Subcutaneous adipose tissue (tissue), 4 donors: ENCODE measurements around the gene PALLD. TPM values are rescaled to one million over a fixed set of nuclear protein-coding genes. Genes with fewer than 3 reads are reported as not detected.

ENCODE experiments used
- total RNA-seq, 4 donors: library from RNA; depleted of rRNA; stranded (reverse); fragments of >200 nt; gene quantifications; one replicate each; pipeline ENCODE4 v1.1.0, GENCODE V29; 2016
- TF ChIP-seq, protein P1 (sequence below): fragments of 450-650 bp; IDR thresholded peaks from one replicate; pipeline ENCODE4 v1.5.1; 2016; ENCODE audit warnings: low read depth, mild to moderate bottlenecking, control low read depth, antibody characterized with exemption, moderate library complexity

The PALLD gene
- total RNA-seq, 4 donors from 2014 or later, result 94.1 to 118 (median 110) TPM

DNA sequence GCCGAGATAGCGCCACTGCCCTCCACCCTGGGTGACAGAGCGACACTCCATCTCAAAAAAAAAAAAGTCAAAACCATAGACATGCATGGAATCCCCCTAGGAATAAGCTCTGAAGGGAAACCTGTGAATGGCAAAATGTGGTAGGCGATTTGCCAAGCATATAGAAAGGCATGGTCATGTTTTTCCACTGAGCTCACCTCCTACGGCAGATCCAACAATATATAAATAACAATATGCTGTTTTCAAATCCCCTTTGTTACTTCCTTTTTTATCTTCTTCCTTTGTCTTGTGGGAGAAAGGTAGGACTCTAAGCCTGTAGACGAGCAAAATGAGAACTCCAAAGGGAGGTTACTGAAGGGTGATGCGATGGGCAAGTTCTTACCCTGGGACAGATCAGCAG lies 219.0 kb downstream of the PALLD start:
- TF ChIP-seq, protein P1, sequence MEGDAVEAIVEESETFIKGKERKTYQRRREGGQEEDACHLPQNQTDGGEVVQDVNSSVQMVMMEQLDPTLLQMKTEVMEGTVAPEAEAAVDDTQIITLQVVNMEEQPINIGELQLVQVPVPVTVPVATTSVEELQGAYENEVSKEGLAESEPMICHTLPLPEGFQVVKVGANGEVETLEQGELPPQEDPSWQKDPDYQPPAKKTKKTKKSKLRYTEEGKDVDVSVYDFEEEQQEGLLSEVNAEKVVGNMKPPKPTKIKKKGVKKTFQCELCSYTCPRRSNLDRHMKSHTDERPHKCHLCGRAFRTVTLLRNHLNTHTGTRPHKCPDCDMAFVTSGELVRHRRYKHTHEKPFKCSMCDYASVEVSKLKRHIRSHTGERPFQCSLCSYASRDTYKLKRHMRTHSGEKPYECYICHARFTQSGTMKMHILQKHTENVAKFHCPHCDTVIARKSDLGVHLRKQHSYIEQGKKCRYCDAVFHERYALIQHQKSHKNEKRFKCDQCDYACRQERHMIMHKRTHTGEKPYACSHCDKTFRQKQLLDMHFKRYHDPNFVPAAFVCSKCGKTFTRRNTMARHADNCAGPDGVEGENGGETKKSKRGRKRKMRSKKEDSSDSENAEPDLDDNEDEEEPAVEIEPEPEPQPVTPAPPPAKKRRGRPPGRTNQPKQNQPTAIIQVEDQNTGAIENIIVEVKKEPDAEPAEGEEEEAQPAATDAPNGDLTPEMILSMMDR, result no peak

DNA sequence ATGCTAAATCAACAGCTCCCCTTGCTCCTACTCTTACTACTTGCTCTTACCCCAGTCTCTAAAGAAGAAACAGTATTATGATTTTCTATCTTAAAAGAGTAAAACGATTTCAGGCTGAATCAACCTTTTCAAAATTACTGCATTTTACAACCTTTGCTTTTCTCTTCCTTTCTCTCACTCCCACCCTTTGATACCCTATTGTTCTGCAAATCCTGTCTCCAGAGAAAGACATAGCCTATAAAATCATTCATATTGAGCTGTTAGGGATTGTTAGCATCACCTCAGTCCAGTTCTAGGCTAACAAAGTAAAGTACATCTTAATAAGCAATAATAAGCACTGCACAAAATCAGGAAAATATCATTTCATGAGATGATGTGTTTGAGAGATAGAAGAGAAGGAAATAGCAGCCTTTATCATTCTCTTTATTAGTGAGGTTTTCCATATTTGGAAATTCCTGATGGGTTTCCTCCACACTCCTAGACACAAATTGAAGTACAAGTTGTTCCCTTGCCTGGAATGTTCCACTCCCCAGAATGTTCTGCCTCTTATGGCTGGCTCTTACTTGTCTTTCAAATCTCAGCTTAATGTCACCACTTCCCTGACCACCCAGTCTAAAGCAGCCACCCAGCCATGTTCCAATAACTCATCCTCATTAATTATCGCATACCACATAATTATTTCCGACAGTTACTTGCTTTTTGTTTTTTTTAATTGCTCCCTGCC lies 219.7 kb downstream of the PALLD start:
- TF ChIP-seq, protein P1, result no peak

DNA sequence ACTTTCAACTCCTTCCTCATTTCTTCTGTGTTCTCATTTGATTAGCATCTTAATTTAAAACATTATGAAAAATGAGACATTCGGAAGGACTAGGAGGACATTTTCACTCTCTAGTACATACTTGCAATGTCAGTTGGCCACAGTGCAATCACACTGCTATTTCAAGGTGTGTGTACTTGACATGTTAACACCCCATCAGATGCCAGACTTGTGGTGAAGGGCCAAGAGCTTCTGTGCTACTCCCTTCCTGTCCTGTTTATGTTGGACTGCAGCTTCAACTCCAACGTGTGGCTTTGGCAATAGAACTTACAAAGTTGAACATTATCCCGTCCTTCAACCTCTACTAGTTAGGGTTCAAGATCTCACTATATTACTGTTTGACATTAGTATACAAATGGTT lies 221.0 kb downstream of the PALLD start:
- TF ChIP-seq, protein P1, result no peak

GRCh38 chr4:168719725-168720124 lies 222.9 kb downstream of the PALLD start:
- TF ChIP-seq, protein P1, result no peak

GRCh38 chr4:168720396-168720900 lies 223.6 kb downstream of the PALLD start:
- TF ChIP-seq, protein P1, result no peak

- TF ChIP-seq, protein P1, result no peak
Observed at GRCh38 chr4:168722391-168722790, 225.5 kb downstream of the PALLD start.

- TF ChIP-seq, protein P1, result no peak
Observed at GRCh38 chr4:168723020-168723419, 226.2 kb downstream of the PALLD start.
